ENCODE results near the gene MOXD1.
A peak's percentile ranks its signal among the peaks of the same experiment; 100 is the strongest.

Gene MOXD1

DNA sequence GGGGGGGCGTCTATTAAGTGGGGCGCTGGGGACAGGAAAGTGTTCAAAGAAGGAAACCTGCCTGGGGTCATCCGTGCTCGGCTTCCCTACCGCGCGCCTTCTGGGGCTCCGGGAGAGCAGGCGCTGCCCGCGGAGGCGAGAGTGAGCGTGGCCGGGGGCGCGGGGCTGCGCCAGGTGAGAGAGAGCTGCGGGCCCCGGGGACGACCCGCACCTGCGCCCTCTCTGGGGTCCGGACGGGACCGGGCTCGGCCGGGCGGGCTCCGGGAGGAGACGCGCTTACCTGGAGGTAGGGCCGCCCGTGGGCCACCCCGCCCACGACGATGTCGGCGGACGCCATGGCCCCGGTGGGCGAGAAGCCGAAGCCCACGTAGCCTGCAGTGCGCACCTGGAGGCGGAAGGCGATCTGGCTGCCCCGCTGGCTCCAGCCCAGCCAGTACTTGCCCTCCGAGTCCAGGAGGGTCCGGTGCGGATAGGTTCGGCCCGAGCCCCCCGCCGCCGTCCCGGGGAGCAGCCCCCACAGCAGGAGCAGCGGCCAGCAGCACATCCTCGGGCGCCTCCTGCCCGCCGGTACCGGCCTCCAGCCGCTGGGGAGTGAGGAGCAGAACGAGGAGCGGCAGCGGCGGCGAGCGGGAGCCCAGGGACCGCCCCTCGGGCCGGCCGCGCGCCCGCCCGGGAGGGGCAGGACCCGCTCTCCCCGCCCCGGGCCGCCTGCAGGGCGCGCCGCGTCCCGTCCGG lies at the start of gene MOXD1:
Gene MOXD1, minus strand, starts transcription at position 593 of the 735 bp plus-strand sequence. Its CDS starts 49 bp downstream, at position 544.
- peak; percentile 82 for DNase-seq

DNA sequence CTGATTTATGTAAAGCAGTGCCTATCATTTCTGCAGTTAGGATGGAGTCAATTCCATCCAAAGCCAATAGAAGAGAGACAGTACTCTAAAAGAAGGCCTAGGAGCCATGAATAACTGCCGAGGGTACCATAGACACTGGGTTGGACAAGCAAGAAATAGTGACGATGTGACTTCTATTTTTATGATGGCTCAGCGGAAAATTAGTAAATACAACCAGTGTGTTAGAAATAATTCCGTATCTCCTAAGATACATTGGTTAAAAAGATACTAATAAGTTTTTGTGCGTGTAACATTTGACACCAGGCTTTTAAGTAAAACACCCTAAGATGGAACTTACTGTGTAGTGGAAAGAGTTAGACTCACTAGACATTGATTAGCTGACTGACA lies 45.6 kb upstream of the MOXD1 start:
- DNase-seq: no peak

DNA sequence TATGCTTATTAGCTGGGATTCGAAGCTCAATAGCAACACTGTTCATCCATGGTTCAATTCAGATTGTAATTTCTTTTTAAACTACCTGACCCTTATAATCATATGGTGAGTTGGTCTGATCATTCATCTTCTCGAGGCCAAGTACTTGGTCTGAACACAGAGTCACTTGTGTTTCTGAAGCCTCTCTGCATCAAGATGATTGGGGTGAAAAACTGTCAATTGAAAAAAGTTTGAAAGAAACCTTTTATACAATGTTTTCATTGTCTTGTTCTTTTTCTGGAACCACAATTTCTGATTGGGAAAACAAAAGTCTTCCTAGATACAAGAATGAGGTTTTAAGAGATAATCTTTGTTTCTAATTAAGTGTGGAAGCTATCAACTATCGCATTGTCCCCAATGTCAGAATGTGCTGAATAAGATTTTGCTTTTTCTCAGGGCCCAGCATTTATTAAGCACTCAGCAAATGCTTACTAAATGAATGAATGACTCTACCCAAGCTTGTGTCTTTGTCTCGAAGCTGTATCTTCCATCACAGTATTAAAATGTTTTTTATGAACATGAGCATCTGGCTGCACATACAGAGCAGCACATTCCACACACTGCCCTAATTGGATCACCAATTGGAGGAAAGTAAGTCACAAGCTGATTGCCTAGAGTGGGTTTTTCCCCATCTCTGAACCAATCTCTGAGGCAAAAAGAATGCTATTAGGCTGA lies 45.0 kb upstream of the MOXD1 start:
- DNase-seq: peak; percentile 8

DNA sequence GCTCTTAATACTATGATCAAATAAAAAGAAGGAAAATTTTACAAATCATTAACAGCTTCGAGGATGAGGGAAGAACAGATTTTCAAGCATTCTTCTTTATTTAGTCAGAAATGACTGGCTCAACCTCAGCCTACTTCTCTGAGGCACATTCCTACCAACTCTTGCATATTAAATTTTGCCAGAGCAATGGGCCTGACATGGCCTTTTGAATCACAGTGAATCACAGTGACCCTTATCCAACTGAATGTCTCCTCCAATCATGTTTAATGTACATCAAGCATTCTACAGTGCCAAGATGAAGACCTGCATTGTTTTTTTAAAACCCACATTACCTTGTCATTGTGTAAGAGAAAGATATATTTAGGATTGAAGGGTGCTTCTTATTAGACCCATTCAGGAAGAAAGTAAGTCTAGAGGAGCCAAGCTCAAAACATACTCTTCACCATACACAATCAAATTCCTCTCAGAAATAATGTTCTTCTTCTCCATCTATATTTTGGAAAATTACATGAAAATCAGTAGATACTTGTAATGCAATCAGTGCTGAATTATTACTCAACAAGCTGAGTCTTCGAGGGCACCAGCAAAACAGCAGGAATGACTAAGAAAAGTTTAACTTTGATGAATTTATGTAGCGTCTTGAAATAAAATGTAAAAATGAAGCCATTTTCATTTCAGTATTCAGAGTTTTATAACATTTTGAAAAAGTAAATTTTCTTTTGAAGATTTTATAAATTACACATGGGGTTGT lies 44.1 kb upstream of the MOXD1 start:
- DNase-seq: peak; percentile 99

DNA sequence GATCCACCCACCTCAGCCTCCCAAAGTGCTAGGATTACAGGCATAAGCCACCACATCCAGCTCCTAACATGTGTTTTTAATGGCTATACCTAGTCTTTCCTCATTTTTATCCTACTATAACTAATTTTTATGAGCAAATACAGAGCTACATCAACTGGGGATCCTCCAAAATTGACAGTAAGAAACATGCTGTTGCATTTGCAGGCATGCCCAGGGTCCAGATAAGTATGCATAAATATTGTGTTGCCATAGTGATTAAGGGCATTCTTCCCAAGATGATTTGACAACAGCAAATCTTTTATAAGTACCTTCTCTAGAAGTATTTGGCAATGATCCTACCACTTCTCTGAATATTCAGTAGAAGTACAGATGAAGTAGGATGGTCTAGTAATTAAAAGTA lies 41.9 kb upstream of the MOXD1 start:
- peak; percentile 26 for DNase-seq

DNA sequence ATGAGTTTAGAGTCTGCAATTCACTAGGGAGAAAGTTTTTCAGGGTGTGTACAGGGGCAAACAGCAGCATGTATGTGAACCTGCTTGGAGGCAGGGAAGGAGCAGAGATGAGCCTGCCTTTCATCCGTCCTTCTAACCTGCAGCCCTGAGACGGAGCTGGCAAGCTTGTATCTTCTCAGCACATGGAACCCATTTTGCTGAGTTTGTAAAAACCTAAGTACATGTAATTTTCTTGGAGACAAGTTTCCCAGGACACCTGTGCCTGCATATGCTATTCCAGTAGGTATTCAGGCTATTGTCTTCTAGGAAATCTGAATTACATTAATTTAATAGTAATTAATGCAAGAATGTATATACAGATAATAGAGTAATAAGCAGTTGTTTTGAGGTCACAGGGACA lies 28.8 kb upstream of the MOXD1 start:
- no peak for DNase-seq

DNA sequence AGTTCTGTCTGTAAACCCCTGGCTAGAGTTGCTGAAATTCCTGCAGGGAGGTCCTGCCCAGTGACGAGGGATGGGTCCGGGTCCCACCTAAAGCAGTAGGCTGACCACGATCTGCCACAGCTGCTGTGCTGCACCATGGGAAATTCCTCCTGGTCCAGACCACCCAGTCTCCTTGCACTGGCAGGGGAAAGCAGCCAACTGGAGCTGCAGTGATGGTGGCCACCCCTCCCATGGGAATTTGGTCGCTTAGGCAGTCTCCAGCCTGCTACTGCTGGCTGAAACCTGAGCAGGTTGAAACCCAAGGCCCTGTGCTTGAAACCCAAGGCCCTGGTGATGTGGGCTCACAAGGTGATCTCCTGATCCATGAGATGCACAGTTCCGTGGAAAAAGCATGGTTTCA lies 23.9 kb upstream of the MOXD1 start:
- DNase-seq: no peak

DNA sequence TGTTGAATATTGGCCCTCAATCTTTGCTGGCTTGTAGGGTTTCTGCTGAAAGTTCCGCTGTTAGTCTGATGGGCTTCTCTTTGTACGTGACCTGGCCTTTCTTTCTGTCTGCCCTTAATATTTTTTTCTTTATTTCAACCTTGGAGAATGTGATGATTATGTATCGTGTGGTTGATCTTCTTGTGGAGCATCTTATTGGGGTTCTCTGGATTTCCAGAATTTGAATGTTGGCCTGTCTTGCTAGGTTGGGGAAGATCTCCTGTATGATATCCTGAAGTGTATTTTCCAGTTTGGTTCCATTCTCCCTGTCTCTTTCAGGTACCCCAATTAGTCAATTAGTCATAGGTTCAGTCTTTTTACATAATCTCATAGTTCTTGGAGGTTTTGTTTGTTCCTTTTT lies 22.6 kb upstream of the MOXD1 start:
- DNase-seq: no peak

DNA sequence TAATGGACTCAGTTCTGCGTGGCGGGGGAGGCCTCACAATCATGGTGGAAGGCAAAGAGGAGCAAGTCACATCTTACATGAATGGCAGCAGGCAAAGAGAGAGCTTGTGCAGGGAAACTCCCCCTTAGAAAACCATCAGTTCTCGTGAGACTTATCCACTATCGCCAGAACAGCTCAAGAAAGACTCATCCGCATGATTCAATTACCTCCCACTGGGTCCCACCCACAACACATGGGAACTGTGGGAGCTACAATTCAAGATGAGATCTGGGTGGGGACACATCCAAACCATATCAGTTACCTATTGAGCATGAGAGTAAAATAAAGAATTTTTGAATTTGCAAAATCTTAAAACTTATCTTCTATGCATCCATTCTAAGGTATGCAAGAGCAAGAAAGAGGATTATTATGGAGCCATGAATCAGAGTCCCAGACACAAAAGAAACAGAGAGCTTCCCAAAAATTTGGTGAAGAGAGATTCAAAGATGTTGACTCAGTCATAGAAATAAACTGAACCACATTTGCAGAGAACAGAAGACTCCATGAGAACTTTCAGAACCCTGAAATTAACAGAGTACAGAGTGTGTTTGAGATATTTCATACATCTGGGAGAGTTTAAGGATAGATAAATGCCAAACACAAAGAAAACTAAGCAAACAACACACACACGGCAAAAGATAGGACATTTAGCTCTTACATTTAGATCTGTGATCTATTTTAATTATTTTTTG lies 17.1 kb upstream of the MOXD1 start:
- no peak for DNase-seq

DNA sequence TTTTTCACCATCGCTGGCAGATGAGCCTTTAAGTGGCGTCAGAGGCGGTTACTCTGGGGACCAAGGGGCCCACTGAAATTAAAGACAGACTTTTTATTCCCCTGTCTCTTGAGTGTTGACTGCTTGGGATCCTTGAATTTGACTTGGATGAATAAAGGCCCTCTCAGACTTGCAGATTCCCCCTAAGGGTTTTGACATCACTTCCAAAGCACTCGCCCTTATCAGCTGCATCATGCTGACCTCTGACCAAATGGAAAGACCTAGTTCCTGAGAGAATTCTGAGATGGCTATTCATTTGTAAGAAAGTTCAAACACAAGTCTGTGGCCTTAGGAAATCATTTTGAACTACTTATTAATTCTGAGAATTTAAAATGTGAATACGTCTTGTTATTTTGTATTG lies 13.5 kb upstream of the MOXD1 start:
- no peak for DNase-seq

DNA sequence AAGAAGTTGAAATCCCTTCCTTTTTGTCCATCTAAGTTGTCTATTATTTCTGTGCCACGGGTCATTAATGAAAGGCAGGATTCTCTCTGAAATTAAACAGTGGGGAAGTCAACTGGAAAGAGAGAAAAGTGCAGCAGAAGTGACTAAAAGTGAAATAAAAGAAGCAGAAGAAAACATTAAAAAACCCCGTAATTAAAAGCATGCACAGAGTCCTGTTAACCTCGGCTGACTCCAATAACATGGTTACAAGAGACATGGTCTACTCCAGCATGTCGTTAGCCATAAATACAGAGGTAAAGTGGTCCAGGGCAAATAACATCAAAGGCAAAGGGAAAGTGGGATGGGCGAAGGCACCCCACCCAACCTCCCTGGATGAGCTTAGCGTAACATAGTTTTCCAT lies 13.0 kb upstream of the MOXD1 start:
- no peak for DNase-seq

DNA sequence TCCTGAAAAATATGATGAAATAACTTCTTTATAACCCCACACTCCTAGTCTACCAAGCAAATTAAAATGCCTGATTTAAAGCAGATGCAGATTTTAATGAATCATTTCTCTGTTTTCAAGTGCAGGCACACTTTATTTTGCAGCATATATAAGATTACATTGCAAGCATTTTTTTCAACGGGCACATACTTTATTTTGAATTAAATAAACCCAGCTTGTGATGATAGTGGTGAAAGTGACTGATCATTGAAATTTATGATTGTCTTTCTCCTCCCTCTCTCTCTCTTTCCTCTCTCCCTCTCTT lies 12.2 kb upstream of the MOXD1 start:
- no peak for DNase-seq

DNA sequence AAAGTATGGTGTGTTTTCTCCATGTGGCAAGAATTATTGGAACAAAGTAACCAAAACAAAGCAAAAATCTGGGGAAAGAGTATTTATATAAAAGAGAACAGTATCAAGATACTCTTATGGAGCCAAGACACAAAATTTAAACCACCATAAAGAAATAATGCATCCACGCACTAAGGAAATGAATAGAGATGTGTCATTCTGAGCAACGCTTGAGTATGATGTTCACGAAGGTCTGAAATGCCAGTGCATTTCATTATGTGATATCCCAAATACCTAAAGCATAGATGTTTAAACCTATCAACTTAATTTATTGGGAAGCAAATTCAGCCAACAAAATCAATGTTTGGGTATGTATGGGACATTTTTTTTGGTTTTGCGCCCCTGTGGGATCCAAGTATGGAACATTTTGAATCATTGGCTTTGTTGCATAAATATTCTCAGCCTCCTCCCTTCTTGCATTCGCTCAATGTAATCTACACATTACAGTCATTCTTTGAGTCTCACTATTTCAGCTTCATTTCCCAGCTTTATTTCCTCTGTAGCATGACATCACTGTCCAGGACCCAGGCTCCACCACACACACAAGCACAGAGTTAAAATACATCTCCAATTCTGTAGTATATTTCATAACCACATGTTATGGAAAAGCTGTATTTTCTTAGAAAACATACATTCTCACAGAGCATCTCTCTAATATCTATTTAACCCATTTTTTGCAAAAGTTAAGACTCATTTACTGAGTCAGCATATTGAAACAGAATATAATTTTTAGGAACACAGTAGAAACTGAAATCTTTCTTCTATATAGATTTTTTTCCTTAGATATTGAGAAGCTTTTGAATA lies 11.6 kb upstream of the MOXD1 start:
- peak; percentile 50 for DNase-seq

DNA sequence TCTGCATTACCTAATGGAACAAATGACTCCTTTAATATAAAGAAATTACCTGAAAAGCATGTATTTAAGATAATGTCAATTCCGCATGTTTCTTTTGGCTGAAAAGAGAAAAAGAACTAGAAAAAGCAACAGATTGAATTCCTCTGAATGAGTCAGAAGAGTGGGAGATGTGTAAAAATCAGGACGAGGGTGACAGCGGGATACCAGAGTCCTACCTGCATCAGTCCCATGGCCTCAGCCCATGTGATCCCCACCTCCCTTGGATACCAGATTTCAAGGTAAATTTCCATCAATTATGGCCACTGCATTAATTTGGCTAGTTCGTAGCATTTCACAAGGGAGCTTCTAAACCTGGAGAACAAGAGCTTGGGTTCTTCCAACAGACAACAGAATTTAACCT lies 10.0 kb upstream of the MOXD1 start:
- DNase-seq: no peak

DNA sequence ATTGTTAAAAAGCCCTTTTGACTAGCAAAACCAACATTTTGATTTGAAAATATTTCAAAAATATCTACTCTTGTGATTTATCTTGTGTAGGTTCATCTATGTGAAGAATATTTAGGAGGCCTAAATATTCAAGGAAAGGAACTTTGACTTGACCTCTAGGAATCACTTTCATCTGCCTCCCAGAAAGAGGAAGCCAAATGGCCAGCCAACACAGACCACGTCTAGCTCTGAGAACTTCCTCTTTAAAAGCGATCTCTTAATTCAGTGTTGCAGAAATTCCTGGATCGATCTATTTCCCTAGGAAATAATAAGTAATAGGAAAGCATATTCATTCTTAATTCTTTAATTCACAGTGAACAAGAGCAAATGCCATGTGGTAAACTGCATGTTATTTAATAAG lies 9.6 kb upstream of the MOXD1 start:
- no peak for DNase-seq

DNA sequence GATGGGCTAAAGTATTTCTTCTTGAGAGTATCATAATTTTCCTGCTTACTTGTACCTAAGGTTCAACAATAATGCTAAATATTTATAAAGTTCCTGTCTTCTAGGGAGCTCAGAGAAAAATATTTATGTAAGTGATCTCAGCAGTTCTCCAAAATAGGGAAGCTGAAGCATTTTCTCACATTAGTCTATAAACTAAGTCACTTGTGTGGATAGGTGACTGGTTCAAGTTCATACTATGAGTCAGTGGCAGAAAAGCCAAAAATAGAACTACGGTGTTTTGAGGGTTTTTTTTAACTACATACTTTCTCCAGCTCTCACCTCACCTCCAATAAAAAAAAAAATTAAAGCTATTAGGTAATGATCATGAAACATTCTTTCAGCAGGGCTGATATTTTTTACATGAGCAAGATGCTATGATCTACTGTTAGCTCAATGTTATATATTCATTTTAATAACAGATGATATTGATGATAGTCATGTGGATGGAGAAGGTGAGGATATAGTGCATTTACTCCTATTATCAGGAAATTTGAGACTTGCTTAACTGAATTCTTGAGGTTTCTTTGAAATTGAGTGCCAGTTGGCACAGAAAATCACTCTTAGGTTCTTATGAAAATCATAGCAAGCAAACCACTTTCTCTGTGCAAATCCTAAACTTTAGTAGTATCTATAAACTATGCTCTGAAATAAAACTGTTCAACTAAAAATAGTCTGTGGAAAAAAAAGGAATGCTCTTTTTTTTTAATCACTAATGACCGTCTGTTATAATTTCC lies 4.1 kb upstream of the MOXD1 start:
- DNase-seq: peak; percentile 65

DNA sequence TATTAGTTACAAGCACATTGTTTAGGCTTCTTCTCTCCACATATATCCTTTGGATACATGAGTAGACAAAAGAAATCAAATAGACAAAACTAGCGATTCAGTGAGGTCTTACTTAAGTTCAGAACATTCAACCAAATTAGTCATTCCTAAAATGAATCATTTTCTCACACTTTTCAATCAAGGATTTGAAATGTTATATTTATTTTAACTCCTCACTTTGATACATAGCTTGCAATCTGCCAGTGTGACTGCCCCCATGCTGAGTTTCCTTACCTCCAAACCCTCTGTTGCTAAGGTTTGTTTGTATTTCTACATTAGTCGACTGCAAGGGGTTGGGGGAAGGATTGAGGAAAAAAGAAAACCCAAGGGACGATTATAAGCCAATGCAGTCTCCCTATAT lies 3.5 kb upstream of the MOXD1 start:
- DNase-seq: peak; percentile 51

DNA sequence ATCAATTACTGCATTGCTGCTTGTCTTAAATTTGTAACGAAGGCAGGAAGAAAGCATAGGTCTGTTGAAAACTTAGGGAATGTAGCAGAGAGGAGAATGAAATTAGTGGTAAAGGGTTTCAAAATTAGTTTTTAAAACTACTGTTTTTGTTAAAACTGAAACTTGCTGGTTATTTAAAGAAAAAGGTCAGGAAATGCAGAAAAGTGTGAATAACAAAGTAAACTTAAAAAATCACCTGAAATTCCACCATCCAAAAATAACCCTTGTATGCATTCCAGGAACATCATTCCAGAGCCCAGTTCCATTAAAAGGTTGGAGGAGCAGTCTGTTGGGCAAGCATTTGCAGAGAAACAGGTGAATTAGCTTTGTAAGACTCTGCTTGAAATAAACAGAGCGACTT lies 3.1 kb upstream of the MOXD1 start:
- DNase-seq: no peak

DNA sequence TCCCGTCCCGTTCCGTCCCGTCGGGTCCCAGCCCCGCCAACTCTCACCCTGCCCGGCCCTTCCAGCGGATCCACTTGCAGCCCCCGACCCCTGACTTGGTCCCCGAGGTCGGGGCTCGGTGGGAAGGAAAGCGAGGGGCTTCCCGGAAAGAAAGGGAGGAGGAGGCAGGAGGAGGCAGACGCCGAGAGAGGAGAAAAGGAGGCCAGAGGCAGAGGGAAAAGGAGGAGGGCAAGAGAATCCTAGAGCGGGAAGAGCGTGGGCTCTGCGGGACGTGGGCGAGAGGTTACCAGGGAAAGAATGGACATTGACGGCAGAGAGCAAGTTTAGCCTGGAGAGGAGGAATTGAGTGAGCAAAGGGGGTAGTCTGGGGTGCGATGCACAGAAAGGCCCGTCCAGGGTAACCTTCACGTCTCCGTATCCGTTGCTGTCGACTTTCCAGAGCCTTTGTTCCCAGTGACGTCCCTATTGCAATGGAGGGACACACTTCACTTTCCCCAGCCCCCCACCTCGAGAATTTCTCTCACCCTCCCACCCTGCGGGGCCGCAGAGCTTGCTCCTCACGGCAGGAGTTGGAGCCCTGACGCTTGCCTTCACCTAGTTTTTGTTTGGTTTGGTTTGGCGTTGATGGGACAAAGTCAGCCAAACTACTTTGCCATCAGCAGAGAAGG lies 477 bp upstream of the MOXD1 start:
- DNase-seq: no peak

DNA sequence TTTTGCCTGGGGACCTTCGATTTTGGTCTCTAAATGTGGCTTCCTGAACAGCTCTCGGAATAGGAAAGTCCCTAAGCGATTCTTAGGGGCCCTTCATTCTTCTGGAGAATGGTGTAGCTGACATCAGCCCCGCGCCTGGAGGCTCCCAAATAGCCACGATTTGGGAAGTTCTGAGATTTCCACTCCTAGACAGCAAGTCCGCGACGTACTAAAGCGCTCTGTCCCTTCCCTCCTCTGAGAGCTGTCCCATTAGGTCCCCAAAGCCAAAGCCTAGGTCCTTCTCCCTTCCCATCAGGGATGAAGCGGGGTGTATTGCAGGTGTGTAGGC lies 756 bp downstream of the MOXD1 start:
- DNase-seq: no peak

DNA sequence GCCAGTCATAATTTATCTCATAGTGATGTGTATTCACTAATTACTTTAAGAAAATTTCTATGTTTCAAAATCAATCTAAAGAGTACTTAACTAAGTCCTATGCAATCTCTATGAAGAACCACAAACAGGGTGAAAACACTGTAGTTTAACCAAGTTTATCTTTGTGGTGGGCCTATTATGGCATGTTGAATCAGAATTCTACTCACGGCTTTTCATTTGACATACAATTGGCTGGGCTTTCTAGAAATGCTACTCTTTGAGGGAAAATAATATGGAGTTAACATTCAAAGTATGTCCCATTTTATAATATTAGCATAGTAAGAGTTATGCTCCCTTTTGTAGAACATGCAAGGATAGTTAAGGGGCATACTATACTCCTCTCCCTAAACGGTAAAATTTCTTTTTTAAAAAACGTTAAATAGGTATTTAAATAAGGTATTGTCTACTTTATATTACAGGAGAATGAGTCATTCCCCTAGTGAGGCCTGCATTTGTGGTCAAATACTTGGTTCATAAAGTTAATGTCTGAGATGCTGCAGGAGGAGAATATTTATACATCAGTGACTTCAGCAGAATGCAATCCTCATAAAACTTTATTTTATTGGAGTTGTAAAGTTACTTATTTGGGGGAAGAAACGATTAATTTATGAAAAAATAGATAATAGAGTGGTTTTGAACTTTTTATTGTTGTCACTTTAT lies 1.8 kb downstream of the MOXD1 start:
- DNase-seq: peak; percentile 71
